LoVo (cell line): Measurements from ENCODE around the gene KCNC4.

Experiments
- DNase-seq: peaks from one replicate; pipeline ENCODE4 v3.0.0-alpha.2; 2016; ENCODE audit warnings: low spot score

Gene KCNC4

GRCh38 chr1:110254604-110255391, 44.7 kb downstream of the KCNC4 start:
- DNase-seq, result no peak

GRCh38 chr1:110255392-110255787, 45.3 kb downstream of the KCNC4 start:
- DNase-seq, result no peak

- DNase-seq, result no peak
Observed at GRCh38 chr1:110258734-110259133, 48.6 kb downstream of the KCNC4 start.

GRCh38 chr1:110259770-110260169, 49.7 kb downstream of the KCNC4 start:
- DNase-seq, result no peak
